ENCODE measurements around the gene CBFA2T2. TPM values are rescaled to one million over a fixed set of nuclear protein-coding genes. Genes with fewer than 3 reads are reported as not detected.

CBFA2T2 gene
- total RNA-seq, 1 donor: 11.2 TPM

- Histone ChIP-seq H3K9me3 (ENCODE audit: low read depth, low read length) (no peaks in the 10 kb centered on the region), H3K4me3 (ENCODE audit: insufficient read depth, low read length) (no peak overlapping the region), H3K36me3 (ENCODE audit: insufficient read depth, low read length) (no peaks in the 10 kb centered on the region), H3K27me3 (ENCODE audit: insufficient read depth, low read length) (no peaks in the 10 kb centered on the region), H3K79me2 (ENCODE audit: insufficient read depth, low read length) (peaks cover 51% of the 10 kb centered on the region), H2AFZ (ENCODE audit: low read length) (no peak overlapping the region), H4K20me1 (ENCODE audit: insufficient read depth, low read length) (no peaks in the 10 kb centered on the region), H3K27ac (ENCODE audit: low read depth, low read length) (no peak overlapping the region), H3K4me1 (ENCODE audit: insufficient read depth, low read length) (peaks cover 17% of the 10 kb centered on the region), H3K4me2 (ENCODE audit: insufficient read depth, low read length) (no peak overlapping the region)
- no peak for DNase-seq (ENCODE audit: insufficient read length, low spot score, missing footprints)
- TF ChIP-seq CTCF (IDR thresholded peaks at IDR 0.05; ENCODE audit: extremely low read depth, low read depth, low read length): peak; percentile 35
These were observed 25.8 kb downstream of the CBFA2T2 start for GRCh38 chr20:33515569-33516216.

- no peak for TF ChIP-seq CTCF (IDR thresholded peaks at IDR 0.05; ENCODE audit: extremely low read depth, low read depth, low read length)
- Histone ChIP-seq H3K27me3 (ENCODE audit: insufficient read depth, low read length) (no peaks in the 10 kb centered on the region), H2AFZ (ENCODE audit: low read length) (no peak overlapping the region), H3K27ac (ENCODE audit: low read depth, low read length) (peak overlapping the region; percentile 17), H3K4me1 (ENCODE audit: insufficient read depth, low read length) (peaks cover 17% of the 10 kb centered on the region), H3K4me2 (ENCODE audit: insufficient read depth, low read length) (no peak overlapping the region), H4K20me1 (ENCODE audit: insufficient read depth, low read length) (no peaks in the 10 kb centered on the region), H3K36me3 (ENCODE audit: insufficient read depth, low read length) (no peaks in the 10 kb centered on the region), H3K79me2 (ENCODE audit: insufficient read depth, low read length) (peaks cover 53% of the 10 kb centered on the region), H3K9me3 (ENCODE audit: low read depth, low read length) (no peaks in the 10 kb centered on the region), H3K4me3 (ENCODE audit: insufficient read depth, low read length) (no peak overlapping the region)
- no peak for DNase-seq (ENCODE audit: insufficient read length, low spot score, missing footprints)
These were observed 27.0 kb downstream of the CBFA2T2 start for GRCh38 chr20:33516882-33517281.

- peaks cover 45% of the 10 kb centered on the region for H3K79me2 ChIP-seq (ENCODE audit: insufficient read depth, low read length)
- H3K27ac ChIP-seq (ENCODE audit: low read depth, low read length): peak overlapping the region; percentile 76
- peak overlapping the region; percentile 62 for H3K4me2 ChIP-seq (ENCODE audit: insufficient read depth, low read length)
- H2AFZ ChIP-seq (ENCODE audit: low read length): no peak overlapping the region
- TF ChIP-seq CTCF (IDR thresholded peaks at IDR 0.05; ENCODE audit: extremely low read depth, low read depth, low read length): no peak
- no peaks in the 10 kb centered on the region for H4K20me1 ChIP-seq (ENCODE audit: insufficient read depth, low read length)
- no peak overlapping the region for H3K4me3 ChIP-seq (ENCODE audit: insufficient read depth, low read length)
- no peak for DNase-seq (ENCODE audit: insufficient read length, low spot score, missing footprints)
- no peaks in the 10 kb centered on the region for H3K9me3 ChIP-seq (ENCODE audit: low read depth, low read length)
- peaks cover 17% of the 10 kb centered on the region for H3K4me1 ChIP-seq (ENCODE audit: insufficient read depth, low read length)
- no peaks in the 10 kb centered on the region for H3K27me3 ChIP-seq (ENCODE audit: insufficient read depth, low read length)
- no peaks in the 10 kb centered on the region for H3K36me3 ChIP-seq (ENCODE audit: insufficient read depth, low read length)
These were observed 28.2 kb downstream of the CBFA2T2 start for GRCh38 chr20:33518071-33518470.

GRCh38 chr20:33521461-33521860 is 31.6 kb downstream of the CBFA2T2 start:
- peaks cover 17% of the 10 kb centered on the region for H3K4me1 ChIP-seq (ENCODE audit: insufficient read depth, low read length)
- no peak overlapping the region for H3K4me2 ChIP-seq (ENCODE audit: insufficient read depth, low read length)
- no peaks in the 10 kb centered on the region for H3K9me3 ChIP-seq (ENCODE audit: low read depth, low read length)
- no peak overlapping the region for H2AFZ ChIP-seq (ENCODE audit: low read length)
- TF ChIP-seq CTCF (IDR thresholded peaks at IDR 0.05; ENCODE audit: extremely low read depth, low read depth, low read length): no peak
- H3K4me3 ChIP-seq (ENCODE audit: insufficient read depth, low read length): no peak overlapping the region
- H3K36me3 ChIP-seq (ENCODE audit: insufficient read depth, low read length): no peaks in the 10 kb centered on the region
- H4K20me1 ChIP-seq (ENCODE audit: insufficient read depth, low read length): no peaks in the 10 kb centered on the region
- H3K27me3 ChIP-seq (ENCODE audit: insufficient read depth, low read length): no peaks in the 10 kb centered on the region
- H3K79me2 ChIP-seq (ENCODE audit: insufficient read depth, low read length): peaks cover 38% of the 10 kb centered on the region
- no peak overlapping the region for H3K27ac ChIP-seq (ENCODE audit: low read depth, low read length)
- DNase-seq (ENCODE audit: insufficient read length, low spot score, missing footprints): no peak
